KOPT-K1 (cell line): ENCODE results near the gene ANKRD62.
"Not testable (repeated sequence)": the region's sequence is repeated elsewhere in the genome, so short reads cannot be mapped to it uniquely, and the experiment has no call there.

Experiments used
- H3K27ac ChIP-seq: fragments of 200-600 bp; sonication (generic); 2 replicates; pipeline ENCODE4 v1.5.1; 2016; ENCODE audit warnings: antibody characterized with exemption, mild to moderate bottlenecking, low read depth, low read length; ENCODE audit not compliant: poor library complexity, severe bottlenecking
- H3K36me3 ChIP-seq: fragments of 200-600 bp; sonication (generic); 2 replicates; pipeline ENCODE4 v1.5.1; 2017; ENCODE audit warnings: antibody characterized with exemption, mild to moderate bottlenecking, low read length, moderate library complexity; ENCODE audit not compliant: insufficient read depth
- H3K9me3 ChIP-seq: fragments of 200-600 bp; sonication (generic); 2 replicates; pipeline ENCODE4 v1.5.1; 2017; ENCODE audit warnings: antibody characterized with exemption, low read length, mild to moderate bottlenecking; ENCODE audit not compliant: insufficient read depth, poor library complexity, severe bottlenecking

Gene ANKRD62

DNA sequence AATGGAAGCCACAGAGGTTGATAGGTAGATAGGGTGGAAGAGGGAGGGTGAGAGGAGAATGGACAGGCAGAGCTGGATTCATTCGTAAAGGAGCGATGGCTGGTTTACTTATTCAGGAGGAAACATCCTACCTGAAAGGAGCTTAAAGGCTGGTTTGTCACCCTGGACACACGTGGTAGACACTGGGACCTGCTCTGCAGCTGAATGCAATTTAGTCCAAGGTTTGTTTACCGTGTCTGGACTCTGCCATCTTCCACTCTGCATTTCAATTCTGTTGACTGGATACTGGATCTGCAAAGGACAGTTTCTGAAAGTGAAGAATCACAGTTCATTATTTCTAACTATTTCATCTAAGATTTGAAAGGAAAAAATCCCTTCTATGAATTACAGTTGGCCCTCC, 15.6 kb upstream of the ANKRD62 start:
- H3K36me3 ChIP-seq, H3K27ac ChIP-seq, H3K9me3 ChIP-seq: not testable (repeated sequence)

DNA sequence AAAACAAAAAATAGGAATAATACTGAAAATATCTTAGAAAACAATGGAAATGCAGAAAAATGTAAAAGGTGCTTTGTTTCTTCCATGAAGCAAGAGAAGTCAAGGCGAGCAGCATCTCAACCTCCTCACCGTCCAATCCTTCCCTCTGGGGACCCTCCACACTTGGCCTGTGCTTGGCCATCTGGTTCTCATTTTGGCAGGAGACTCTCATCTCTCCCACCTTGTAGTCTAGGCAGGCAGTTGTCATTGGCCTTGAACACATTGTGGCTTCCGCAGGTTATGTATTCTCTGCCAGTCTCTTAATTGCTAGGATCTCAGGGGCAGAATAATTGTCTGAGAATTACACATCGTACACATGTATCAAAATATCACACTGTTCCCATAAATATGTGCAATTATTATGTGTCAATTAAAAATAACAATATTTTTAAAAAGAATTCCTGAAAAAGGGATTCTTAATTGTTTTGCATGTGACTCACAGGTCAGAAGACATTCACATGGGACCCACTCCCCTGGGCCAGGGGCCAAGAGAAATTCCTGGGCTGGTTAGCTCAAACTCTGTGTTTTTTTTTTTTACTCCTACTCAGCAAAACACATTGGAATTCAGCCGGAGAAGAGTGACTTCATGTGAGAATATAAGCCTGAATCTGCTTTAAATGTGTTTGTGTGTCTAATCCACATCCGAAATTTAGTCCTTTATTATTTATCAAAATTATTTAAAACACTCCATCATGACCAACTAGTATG, 14.0 kb upstream of the ANKRD62 start:
- H3K36me3 ChIP-seq: no peaks in the 10 kb centered on the region
- no peak overlapping the region for H3K27ac ChIP-seq
- no peaks in the 10 kb centered on the region for H3K9me3 ChIP-seq

DNA sequence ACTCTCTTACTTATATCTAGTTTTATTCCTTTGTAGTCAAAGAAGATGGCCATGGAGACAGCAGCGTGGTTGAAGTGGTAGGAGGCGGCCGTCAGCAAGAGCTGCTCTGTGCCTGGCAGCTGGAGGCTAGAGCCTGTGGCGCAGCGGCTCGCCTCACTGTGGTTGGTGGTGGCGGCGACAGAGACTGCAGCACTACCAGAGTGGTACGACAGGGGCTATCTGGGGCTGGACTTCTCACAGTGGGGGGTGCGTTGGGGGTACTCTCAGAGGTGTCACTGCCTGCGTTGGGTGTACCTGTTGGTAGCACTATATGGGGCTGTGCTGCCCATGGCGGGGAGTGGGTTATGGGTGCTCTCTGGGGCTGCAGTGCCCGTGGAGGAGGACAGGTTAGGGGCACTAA, 8.5 kb upstream of the ANKRD62 start:
- Histone ChIP-seq H3K9me3 (no peaks in the 10 kb centered on the region), H3K27ac (no peak overlapping the region), H3K36me3 (no peaks in the 10 kb centered on the region)

- H3K36me3 ChIP-seq: no peaks in the 10 kb centered on the region
- no peaks in the 10 kb centered on the region for H3K9me3 ChIP-seq
- no peak overlapping the region for H3K27ac ChIP-seq
Observed at GRCh38 chr18:12085786-12086185, 7.9 kb upstream of the ANKRD62 start.

DNA sequence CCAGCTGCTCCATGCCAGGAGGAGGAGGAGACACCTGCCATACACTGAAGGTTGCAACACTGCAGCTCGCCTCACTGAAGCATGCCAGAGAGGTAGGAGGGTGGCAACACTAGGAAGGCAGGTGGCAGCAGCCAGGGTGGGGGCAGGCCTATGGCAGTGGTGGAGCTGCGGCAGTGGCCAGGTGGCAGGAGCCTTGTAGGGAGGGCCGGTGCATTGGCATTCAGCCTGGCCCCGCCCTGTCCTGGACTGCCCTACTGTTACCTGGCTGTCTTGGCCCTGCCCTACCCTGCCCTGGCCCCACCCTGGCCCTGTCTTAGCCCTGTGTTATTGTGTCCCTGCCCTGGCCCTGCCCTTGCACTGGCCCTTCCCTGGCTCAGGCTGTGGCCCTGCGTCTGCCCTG, 7.4 kb upstream of the ANKRD62 start:
- Histone ChIP-seq H3K9me3 (no peaks in the 10 kb centered on the region), H3K27ac (no peak overlapping the region)

DNA sequence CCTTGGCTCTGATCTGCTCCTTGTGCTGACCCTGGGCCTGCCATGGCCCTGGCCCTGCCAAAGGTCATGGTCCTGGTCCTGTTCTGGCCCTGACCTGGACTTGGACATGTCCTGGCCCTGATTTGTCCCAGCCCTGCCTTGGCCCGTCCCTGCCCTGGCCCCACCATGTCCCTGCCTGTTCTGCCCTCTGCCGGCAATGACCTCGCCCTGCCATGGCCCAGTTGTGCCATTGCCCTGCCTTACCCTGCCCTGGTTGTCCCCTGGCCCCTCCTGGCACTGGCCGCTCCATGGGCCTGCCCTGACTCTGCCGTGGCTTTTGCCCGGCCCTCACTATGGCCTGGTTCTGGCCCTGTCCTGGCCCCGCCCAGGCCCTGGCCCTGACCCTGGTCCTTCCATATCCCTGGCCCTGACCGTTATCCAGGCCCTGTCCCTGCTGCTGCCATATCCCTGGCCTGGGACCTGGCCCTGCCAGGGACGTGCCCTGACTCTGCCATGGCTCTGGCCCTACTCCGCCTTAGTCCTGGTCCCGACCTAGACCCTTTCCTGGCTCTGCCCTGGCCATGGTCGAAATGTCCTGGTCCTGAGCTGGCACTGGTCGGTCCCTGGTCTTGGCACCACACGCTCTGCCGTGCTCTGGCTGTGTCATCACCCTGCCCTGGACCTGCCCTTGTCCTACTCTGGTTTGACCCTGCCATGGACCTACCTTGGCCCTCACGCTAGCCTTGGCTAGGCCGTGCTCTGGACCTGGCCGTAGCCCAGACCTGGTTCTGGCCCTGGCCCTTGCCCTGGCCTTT, 6.8 kb upstream of the ANKRD62 start:
- Histone ChIP-seq H3K9me3 (no peaks in the 10 kb centered on the region), H3K36me3 (no peaks in the 10 kb centered on the region), H3K27ac (no peak overlapping the region)

More for the DNA sequence above, 7.4 kb upstream of the ANKRD62 start:
- no peaks in the 10 kb centered on the region for H3K36me3 ChIP-seq

GRCh38 chr18:12087471-12088025, 6.1 kb upstream of the ANKRD62 start:
- Histone ChIP-seq H3K9me3 (no peaks in the 10 kb centered on the region), H3K27ac (no peak overlapping the region)

DNA sequence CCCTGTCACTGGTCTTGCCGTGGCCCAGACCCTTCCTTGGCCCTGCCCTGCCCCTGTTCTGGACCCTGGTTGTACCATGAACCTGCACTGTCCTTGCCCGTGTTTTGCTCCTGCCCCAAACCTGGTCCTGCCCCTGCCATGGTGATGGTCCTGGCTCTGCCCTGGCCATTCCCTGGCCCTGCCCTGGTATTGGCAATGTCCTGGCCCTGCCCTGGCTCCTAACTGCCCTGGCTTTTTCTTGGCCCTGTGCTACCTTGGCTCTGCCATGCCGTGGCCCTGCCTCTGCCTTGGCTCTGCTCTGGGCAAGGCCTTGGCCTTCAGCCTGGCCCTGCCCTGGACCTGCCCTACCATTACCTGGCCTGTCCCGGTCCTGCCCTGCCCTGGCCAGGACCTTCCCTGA, 5.5 kb upstream of the ANKRD62 start:
- Histone ChIP-seq H3K9me3 (no peaks in the 10 kb centered on the region), H3K27ac (no peak overlapping the region)

More at GRCh38 chr18:12087471-12088025, 6.1 kb upstream of the ANKRD62 start:
- H3K36me3 ChIP-seq: no peaks in the 10 kb centered on the region

GRCh38 chr18:12088731-12089375, 4.8 kb upstream of the ANKRD62 start:
- Histone ChIP-seq H3K36me3 (no peaks in the 10 kb centered on the region), H3K27ac (no peak overlapping the region), H3K9me3 (no peaks in the 10 kb centered on the region)

More for the DNA sequence above, 5.5 kb upstream of the ANKRD62 start:
- H3K36me3 ChIP-seq: no peaks in the 10 kb centered on the region

- Histone ChIP-seq H3K27ac (no peak overlapping the region), H3K9me3 (no peaks in the 10 kb centered on the region), H3K36me3 (no peaks in the 10 kb centered on the region)
Observed at GRCh38 chr18:12091538-12092141, 2.0 kb upstream of the ANKRD62 start.

- Histone ChIP-seq H3K36me3 (no peaks in the 10 kb centered on the region), H3K9me3 (no peaks in the 10 kb centered on the region), H3K27ac (no peak overlapping the region)
Observed at GRCh38 chr18:12092398-12093229, 1.0 kb upstream of the ANKRD62 start.

GRCh38 chr18:12098374-12098773, 4.7 kb downstream of the ANKRD62 start:
- Histone ChIP-seq H3K36me3 (no peaks in the 10 kb centered on the region), H3K27ac (no peak overlapping the region), H3K9me3 (no peaks in the 10 kb centered on the region)

DNA sequence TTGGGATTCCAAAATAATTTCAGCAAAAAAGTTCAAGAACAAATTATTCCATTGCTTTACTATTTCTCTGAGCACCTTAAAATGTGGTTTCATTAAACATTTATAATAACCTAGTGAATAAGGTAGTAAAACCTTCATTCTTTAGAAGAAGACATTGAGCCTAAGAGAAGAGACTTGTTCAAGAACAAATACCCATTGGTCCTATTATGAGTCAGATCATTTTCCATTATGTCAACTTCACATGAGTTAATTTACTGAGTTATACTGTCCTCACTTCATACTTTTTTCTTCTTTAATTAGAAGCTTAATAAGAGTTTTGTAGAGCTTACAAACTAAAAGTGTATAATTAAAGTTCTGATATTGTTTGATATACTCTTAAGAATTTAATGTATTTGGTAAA, 5.5 kb downstream of the ANKRD62 start:
- Histone ChIP-seq H3K36me3 (no peaks in the 10 kb centered on the region), H3K27ac (no peak overlapping the region), H3K9me3 (no peaks in the 10 kb centered on the region)

GRCh38 chr18:12101266-12101665, 7.6 kb downstream of the ANKRD62 start:
- no peaks in the 10 kb centered on the region for H3K9me3 ChIP-seq
- H3K36me3 ChIP-seq: no peaks in the 10 kb centered on the region
- no peak overlapping the region for H3K27ac ChIP-seq
